Neural crest cell (in vitro differentiated cells): ENCODE results near the gene RANBP17. TPM values are rescaled to one million over a fixed set of nuclear protein-coding genes. Genes with fewer than 3 reads are reported as not detected.

Experiments used
- DNase-seq: peaks from one replicate; pipeline ENCODE4 v3.0.0; 2021; ENCODE audit warnings: low read depth, mixed read lengths, low spot score
- H3K27ac Mint-ChIP-seq: one replicate; pipeline ENCODE4 v1.8.0; 2021; ENCODE audit warnings: mild to moderate bottlenecking, mixed read lengths; ENCODE audit not compliant: unreplicated experiment
- H3K27me3 Mint-ChIP-seq: 2 replicates; pipeline ENCODE4 v1.8.0; 2021; ENCODE audit warnings: low read depth, mild to moderate bottlenecking, mixed read lengths
- H3K36me3 Mint-ChIP-seq: 2 replicates; pipeline ENCODE4 v1.8.0; 2021; ENCODE audit warnings: low read depth, mild to moderate bottlenecking, mixed read lengths
- H3K4me1 Mint-ChIP-seq: 2 replicates; pipeline ENCODE4 v1.8.0; 2021; ENCODE audit warnings: mixed read lengths
- H3K4me3 Mint-ChIP-seq: one replicate; pipeline ENCODE4 v1.8.0; 2021; ENCODE audit warnings: mild to moderate bottlenecking, mixed read lengths
- H3K9me3 Mint-ChIP-seq: 2 replicates; pipeline ENCODE4 v1.8.0; 2021; ENCODE audit warnings: mixed read lengths
- total RNA-seq: library from RNA; stranded (reverse); gene quantifications from 2 replicates; pipeline ENCODE4 v1.2.1, GENCODE V29; 2021
- TF ChIP-seq, protein P1 (sequence below): fragments of 200-600 bp; sonication (generic); conservative IDR thresholded peaks from 2 replicates; pipeline ENCODE4 v1.5.0; 2021; ENCODE audit warnings: antibody characterized with exemption, mild to moderate bottlenecking

The RANBP17 gene
- total RNA-seq, 1 donor from 2014 or later = 26.9 TPM

GRCh38 chr5:171251519-171251918 lies 389.7 kb downstream of the RANBP17 start:
- no peak overlapping the region for H3K27ac Mint-ChIP-seq
- H3K4me1 Mint-ChIP-seq = no peaks in the 10 kb centered on the region
- TF ChIP-seq, protein P1, sequence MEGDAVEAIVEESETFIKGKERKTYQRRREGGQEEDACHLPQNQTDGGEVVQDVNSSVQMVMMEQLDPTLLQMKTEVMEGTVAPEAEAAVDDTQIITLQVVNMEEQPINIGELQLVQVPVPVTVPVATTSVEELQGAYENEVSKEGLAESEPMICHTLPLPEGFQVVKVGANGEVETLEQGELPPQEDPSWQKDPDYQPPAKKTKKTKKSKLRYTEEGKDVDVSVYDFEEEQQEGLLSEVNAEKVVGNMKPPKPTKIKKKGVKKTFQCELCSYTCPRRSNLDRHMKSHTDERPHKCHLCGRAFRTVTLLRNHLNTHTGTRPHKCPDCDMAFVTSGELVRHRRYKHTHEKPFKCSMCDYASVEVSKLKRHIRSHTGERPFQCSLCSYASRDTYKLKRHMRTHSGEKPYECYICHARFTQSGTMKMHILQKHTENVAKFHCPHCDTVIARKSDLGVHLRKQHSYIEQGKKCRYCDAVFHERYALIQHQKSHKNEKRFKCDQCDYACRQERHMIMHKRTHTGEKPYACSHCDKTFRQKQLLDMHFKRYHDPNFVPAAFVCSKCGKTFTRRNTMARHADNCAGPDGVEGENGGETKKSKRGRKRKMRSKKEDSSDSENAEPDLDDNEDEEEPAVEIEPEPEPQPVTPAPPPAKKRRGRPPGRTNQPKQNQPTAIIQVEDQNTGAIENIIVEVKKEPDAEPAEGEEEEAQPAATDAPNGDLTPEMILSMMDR = no peak
- no peak for DNase-seq
- H3K9me3 Mint-ChIP-seq = peaks cover 13% of the 10 kb centered on the region
- H3K27me3 Mint-ChIP-seq = no peaks in the 10 kb centered on the region
- H3K36me3 Mint-ChIP-seq = peaks cover 41% of the 10 kb centered on the region
- H3K4me3 Mint-ChIP-seq = no peak overlapping the region

DNA sequence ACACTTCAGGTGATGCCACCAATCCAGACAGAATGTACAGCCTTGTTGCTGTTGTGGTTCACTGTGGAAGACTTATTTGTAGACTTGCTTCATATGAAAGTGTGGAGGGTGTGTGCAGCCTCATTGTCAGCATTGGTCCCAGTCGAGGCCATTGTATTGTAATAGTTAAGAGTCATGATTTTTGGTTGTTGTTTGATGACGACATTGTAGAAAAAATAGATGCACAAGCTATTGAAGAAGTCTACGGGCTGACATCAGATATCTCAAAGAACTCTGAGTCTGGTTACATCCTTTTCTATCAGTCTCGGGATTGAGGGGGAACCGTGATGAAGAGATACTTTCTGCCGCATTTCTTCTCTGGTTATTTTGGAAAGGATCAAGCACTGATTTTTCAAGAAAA lies 390.9 kb downstream of the RANBP17 start:
- H3K9me3 Mint-ChIP-seq = peaks cover 13% of the 10 kb centered on the region
- TF ChIP-seq, protein P1 = no peak
- H3K36me3 Mint-ChIP-seq = peaks cover 36% of the 10 kb centered on the region
- DNase-seq = no peak
- H3K4me3 Mint-ChIP-seq = no peak overlapping the region
- H3K4me1 Mint-ChIP-seq = no peaks in the 10 kb centered on the region
- no peaks in the 10 kb centered on the region for H3K27me3 Mint-ChIP-seq
- H3K27ac Mint-ChIP-seq = no peak overlapping the region

- DNase-seq = no peak
- no peaks in the 10 kb centered on the region for H3K36me3 Mint-ChIP-seq
- H3K9me3 Mint-ChIP-seq = no peaks in the 10 kb centered on the region
- TF ChIP-seq, protein P1 = no peak
- H3K27me3 Mint-ChIP-seq = no peaks in the 10 kb centered on the region
- no peak overlapping the region for H3K4me3 Mint-ChIP-seq
- H3K4me1 Mint-ChIP-seq = no peaks in the 10 kb centered on the region
- H3K27ac Mint-ChIP-seq = no peak overlapping the region
These were observed 397.1 kb downstream of the RANBP17 start for GRCh38 chr5:171258737-171259415.

DNA sequence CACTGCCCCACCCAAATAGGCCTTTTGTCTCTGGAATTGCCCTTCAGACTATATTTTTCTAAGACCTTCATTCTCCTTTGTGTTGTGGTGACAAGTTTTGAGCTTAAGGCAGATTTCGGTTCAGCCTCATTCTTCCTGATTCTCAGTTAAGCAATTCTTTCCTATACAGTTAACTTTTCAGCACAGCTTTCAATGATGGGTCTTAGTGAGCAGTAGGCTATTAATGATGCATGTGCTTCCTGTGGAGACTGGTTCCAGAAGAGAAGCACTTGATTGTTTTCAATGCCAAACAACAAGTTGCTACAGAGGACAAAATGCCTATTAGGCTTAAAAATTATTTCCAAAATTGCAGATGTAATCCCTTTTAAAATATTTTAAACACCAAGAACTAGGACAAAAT lies 399.5 kb downstream of the RANBP17 start:
- Mint-ChIP-seq H3K4me1 (no peaks in the 10 kb centered on the region), H3K9me3 (no peaks in the 10 kb centered on the region), H3K27me3 (no peaks in the 10 kb centered on the region), H3K36me3 (no peaks in the 10 kb centered on the region), H3K27ac (no peak overlapping the region), H3K4me3 (no peak overlapping the region)
- DNase-seq = no peak
- TF ChIP-seq, protein P1 = no peak

- H3K36me3 Mint-ChIP-seq = no peaks in the 10 kb centered on the region
- no peak for DNase-seq
- H3K4me1 Mint-ChIP-seq = no peaks in the 10 kb centered on the region
- TF ChIP-seq, protein P1 = no peak
- no peak overlapping the region for H3K27ac Mint-ChIP-seq
- no peaks in the 10 kb centered on the region for H3K9me3 Mint-ChIP-seq
- H3K27me3 Mint-ChIP-seq = no peaks in the 10 kb centered on the region
- H3K4me3 Mint-ChIP-seq = no peak overlapping the region
These were observed 400.1 kb downstream of the RANBP17 start for GRCh38 chr5:171261904-171262303.
